Lower leg skin (tissue), 3 donors: ENCODE data around the gene ARHGEF12.

Source experiments
- POLR2A ChIP-seq, 2 donors: fragments of 450-650 bp; IDR thresholded peaks; one replicate each; pipeline ENCODE4 v1.6.1; 2016 to 2017; ENCODE audit warnings: antibody characterized with exemption in 2 of 2, mild to moderate bottlenecking in 1 of 2, moderate library complexity in 1 of 2
- TF ChIP-seq, protein P1 (sequence below), 3 donors: fragments of 450-650 bp; IDR thresholded peaks; one replicate each; pipeline ENCODE4 v1.5.1; 2016; ENCODE audit warnings: antibody characterized with exemption in 3 of 3, mild to moderate bottlenecking in 3 of 3, moderate library complexity in 2 of 3

- TF ChIP-seq POLR2A (IDR thresholded peaks at IDR 0.05): no peak
- TF ChIP-seq, protein P1, sequence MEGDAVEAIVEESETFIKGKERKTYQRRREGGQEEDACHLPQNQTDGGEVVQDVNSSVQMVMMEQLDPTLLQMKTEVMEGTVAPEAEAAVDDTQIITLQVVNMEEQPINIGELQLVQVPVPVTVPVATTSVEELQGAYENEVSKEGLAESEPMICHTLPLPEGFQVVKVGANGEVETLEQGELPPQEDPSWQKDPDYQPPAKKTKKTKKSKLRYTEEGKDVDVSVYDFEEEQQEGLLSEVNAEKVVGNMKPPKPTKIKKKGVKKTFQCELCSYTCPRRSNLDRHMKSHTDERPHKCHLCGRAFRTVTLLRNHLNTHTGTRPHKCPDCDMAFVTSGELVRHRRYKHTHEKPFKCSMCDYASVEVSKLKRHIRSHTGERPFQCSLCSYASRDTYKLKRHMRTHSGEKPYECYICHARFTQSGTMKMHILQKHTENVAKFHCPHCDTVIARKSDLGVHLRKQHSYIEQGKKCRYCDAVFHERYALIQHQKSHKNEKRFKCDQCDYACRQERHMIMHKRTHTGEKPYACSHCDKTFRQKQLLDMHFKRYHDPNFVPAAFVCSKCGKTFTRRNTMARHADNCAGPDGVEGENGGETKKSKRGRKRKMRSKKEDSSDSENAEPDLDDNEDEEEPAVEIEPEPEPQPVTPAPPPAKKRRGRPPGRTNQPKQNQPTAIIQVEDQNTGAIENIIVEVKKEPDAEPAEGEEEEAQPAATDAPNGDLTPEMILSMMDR (IDR thresholded peaks at IDR 0.05): no peak
Measured at GRCh38 chr11:120395778-120396177, 59.6 kb downstream of the ARHGEF12 start.
